Measurements from ENCODE around the gene PCDH9.

The PCDH9 gene

GRCh38 chr13:67076378-67076777 lies 153.8 kb downstream of the PCDH9 start:
- Histone ChIP-seq H3K4me1 (ENCODE audit: low read length) (peaks cover 19% of the 10 kb centered on the region), H3K27ac (ENCODE audit: low read length) (no peak overlapping the region), H4K20me1 (ENCODE audit: insufficient read depth, low read length) (no peaks in the 10 kb centered on the region), H3K79me2 (ENCODE audit: low read length) (no peaks in the 10 kb centered on the region), H3K9ac (ENCODE audit: low read length) (no peak overlapping the region), H3K27me3 (ENCODE audit: low read depth, low read length) (no peaks in the 10 kb centered on the region), H3K36me3 (replicated peaks; ENCODE audit: low read depth, low read length) (no peaks in the 10 kb centered on the region), H3K4me3 (ENCODE audit: low read length) (no peak overlapping the region), H3K9me3 (ENCODE audit: insufficient read depth, low read length) (no peaks in the 10 kb centered on the region), H3K4me2 (ENCODE audit: low read length) (peak overlapping the region; percentile 38), H2AFZ (ENCODE audit: low read depth, low read length) (no peak overlapping the region)
- TF ChIP-seq CTCF (IDR thresholded peaks at IDR 0.05; ENCODE audit: low read depth, low read length) (no peak), EZH2phosphoT487 (IDR thresholded peaks at IDR 0.05; ENCODE audit: low read depth) (no peak)

- Histone ChIP-seq H3K79me2 (ENCODE audit: low read length) (no peaks in the 10 kb centered on the region), H3K9ac (ENCODE audit: low read length) (no peak overlapping the region), H4K20me1 (ENCODE audit: insufficient read depth, low read length) (no peaks in the 10 kb centered on the region), H3K9me3 (ENCODE audit: insufficient read depth, low read length) (no peaks in the 10 kb centered on the region), H3K4me2 (ENCODE audit: low read length) (peak overlapping the region; percentile 35), H2AFZ (ENCODE audit: low read depth, low read length) (no peak overlapping the region), H3K4me1 (ENCODE audit: low read length) (peaks cover 19% of the 10 kb centered on the region), H3K4me3 (ENCODE audit: low read length) (peak overlapping the region; percentile 17; the same call in 1 of the 2 replicates), H3K27me3 (ENCODE audit: low read depth, low read length) (no peaks in the 10 kb centered on the region), H3K27ac (ENCODE audit: low read length) (no peak overlapping the region), H3K36me3 (replicated peaks; ENCODE audit: low read depth, low read length) (no peaks in the 10 kb centered on the region)
- peak; percentile 45 for TF ChIP-seq CTCF (IDR thresholded peaks at IDR 0.05; ENCODE audit: low read depth, low read length)
- no peak for TF ChIP-seq EZH2phosphoT487 (IDR thresholded peaks at IDR 0.05; ENCODE audit: low read depth)
Measured at GRCh38 chr13:67075239-67075638, 154.9 kb downstream of the PCDH9 start.

- H3K4me2 ChIP-seq (ENCODE audit: low read length): no peak overlapping the region
- H3K4me3 ChIP-seq (ENCODE audit: low read length): no peak overlapping the region
- H3K36me3 ChIP-seq (replicated peaks; ENCODE audit: low read depth, low read length): no peaks in the 10 kb centered on the region
- H3K27ac ChIP-seq (ENCODE audit: low read length): no peak overlapping the region
- no peaks in the 10 kb centered on the region for H3K9me3 ChIP-seq (ENCODE audit: insufficient read depth, low read length)
- no peaks in the 10 kb centered on the region for H4K20me1 ChIP-seq (ENCODE audit: insufficient read depth, low read length)
- TF ChIP-seq CTCF (IDR thresholded peaks at IDR 0.05; ENCODE audit: low read depth, low read length) (no peak), EZH2phosphoT487 (IDR thresholded peaks at IDR 0.05; ENCODE audit: low read depth) (no peak)
- no peaks in the 10 kb centered on the region for H3K27me3 ChIP-seq (ENCODE audit: low read depth, low read length)
- H3K79me2 ChIP-seq (ENCODE audit: low read length): no peaks in the 10 kb centered on the region
- H2AFZ ChIP-seq (ENCODE audit: low read depth, low read length): no peak overlapping the region
- H3K4me1 ChIP-seq (ENCODE audit: low read length): peaks cover 13% of the 10 kb centered on the region
- H3K9ac ChIP-seq (ENCODE audit: low read length): no peak overlapping the region
Measured at GRCh38 chr13:67071918-67072598, 158.1 kb downstream of the PCDH9 start.

- Histone ChIP-seq H3K36me3 (replicated peaks; ENCODE audit: low read depth, low read length) (no peaks in the 10 kb centered on the region), H3K79me2 (ENCODE audit: low read length) (no peaks in the 10 kb centered on the region), H3K9ac (ENCODE audit: low read length) (no peak overlapping the region), H3K27me3 (ENCODE audit: low read depth, low read length) (no peaks in the 10 kb centered on the region), H3K4me1 (ENCODE audit: low read length) (no peaks in the 10 kb centered on the region), H3K27ac (ENCODE audit: low read length) (no peak overlapping the region), H3K4me3 (ENCODE audit: low read length) (no peak overlapping the region), H4K20me1 (ENCODE audit: insufficient read depth, low read length) (no peaks in the 10 kb centered on the region), H2AFZ (ENCODE audit: low read depth, low read length) (no peak overlapping the region), H3K4me2 (ENCODE audit: low read length) (no peak overlapping the region), H3K9me3 (ENCODE audit: insufficient read depth, low read length) (no peaks in the 10 kb centered on the region)
- no peak for TF ChIP-seq EZH2phosphoT487 (IDR thresholded peaks at IDR 0.05; ENCODE audit: low read depth)
- no peak for TF ChIP-seq CTCF (IDR thresholded peaks at IDR 0.05; ENCODE audit: low read depth, low read length)
Measured at GRCh38 chr13:67070306-67070705, 159.8 kb downstream of the PCDH9 start.

All from OCI-LY3 (cell line).